HFFc6 (cell line): Measurements from ENCODE around the gene C17orf58. TPM values are rescaled to one million over a fixed set of nuclear protein-coding genes. Genes with fewer than 3 reads are reported as not detected.
"Not testable (repeated sequence)": the region's sequence is repeated elsewhere in the genome, so short reads cannot be mapped to it uniquely, and the experiment has no call there.

Experiments used
- DNase-seq: peaks from one replicate; pipeline ENCODE4 v3.0.0-alpha.2; 2018
- H3K27ac Mint-ChIP-seq: 2 replicates; pipeline ENCODE4 v1.8.0; 2020; ENCODE audit warnings: mild to moderate bottlenecking, mixed read lengths
- H3K27me3 Mint-ChIP-seq: 2 replicates; pipeline ENCODE4 v1.8.0; 2021; ENCODE audit warnings: mild to moderate bottlenecking, moderate library complexity, mixed read lengths; ENCODE audit not compliant: insufficient read depth
- H3K36me3 Mint-ChIP-seq: 2 replicates; pipeline ENCODE4 v1.8.0; 2021; ENCODE audit warnings: low read depth, mixed read lengths
- H3K4me1 Mint-ChIP-seq: 2 replicates; pipeline ENCODE4 v1.8.0; 2020; ENCODE audit warnings: low read depth, mixed read lengths
- H3K4me3 Mint-ChIP-seq: 2 replicates; pipeline ENCODE4 v1.8.0; 2020; ENCODE audit warnings: mild to moderate bottlenecking, moderate library complexity, mixed read lengths
- H3K9me3 Mint-ChIP-seq: 2 replicates; pipeline ENCODE4 v1.8.0; 2020; ENCODE audit warnings: mild to moderate bottlenecking, mixed read lengths
- CTCF ChIP-seq: fragments of 200-600 bp; sonication (generic); IDR thresholded peaks from 2 replicates; pipeline ENCODE4 v1.5.0; 2021; ENCODE audit warnings: antibody characterized with exemption, mild to moderate bottlenecking
- total RNA-seq, 6 experiments: library from RNA; stranded (reverse); fragmentation: NEBNext Ultra II Directional; extraction: Animal tissue kit (Norgen Biotek cat#: 25700); gene quantifications; 2 replicates in 1 of 6; 3 replicates in 5 of 6; pipeline ENCODE4 v1.2.3, GENCODE V29; 2021

The C17orf58 gene
- total RNA-seq, 6 experiments from 2014 or later: 5.4 to 6.6 (median 6.1) TPM

GRCh38 chr17:68019675-68020408, 23.6 kb upstream of the C17orf58 start:
- H3K27me3 Mint-ChIP-seq: peaks cover 8% of the 10 kb centered on the region
- H3K4me1 Mint-ChIP-seq: peaks cover 13% of the 10 kb centered on the region
- peak; percentile 94 for DNase-seq
- peak overlapping the region; percentile 59 for H3K27ac Mint-ChIP-seq
- H3K4me3 Mint-ChIP-seq: peak overlapping the region; percentile 84
- H3K9me3 Mint-ChIP-seq: no peaks in the 10 kb centered on the region
- no peaks in the 10 kb centered on the region for H3K36me3 Mint-ChIP-seq
- peak; percentile 78 for TF ChIP-seq CTCF

- Mint-ChIP-seq H3K4me3 (peak overlapping the region; percentile 84; the same call in 1 of the 2 replicates), H3K27me3 (peaks cover 8% of the 10 kb centered on the region), H3K27ac (peak overlapping the region; percentile 59; the same call in 1 of the 2 replicates), H3K4me1 (peaks cover 13% of the 10 kb centered on the region), H3K36me3 (no peaks in the 10 kb centered on the region), H3K9me3 (no peaks in the 10 kb centered on the region)
- TF ChIP-seq CTCF: no peak
- no peak for DNase-seq
These were observed 23.0 kb upstream of the C17orf58 start for GRCh38 chr17:68019336-68019674.

GRCh38 chr17:68018493-68018892, 22.2 kb upstream of the C17orf58 start:
- not testable (repeated sequence) for H3K9me3 Mint-ChIP-seq, H3K27me3 Mint-ChIP-seq, H3K36me3 Mint-ChIP-seq, H3K4me3 Mint-ChIP-seq, DNase-seq, H3K27ac Mint-ChIP-seq
- peaks cover 13% of the 10 kb centered on the region for H3K4me1 Mint-ChIP-seq

- DNase-seq: no peak
- TF ChIP-seq CTCF: no peak
- Mint-ChIP-seq H3K27me3 (peaks cover 8% of the 10 kb centered on the region), H3K9me3 (no peaks in the 10 kb centered on the region), H3K36me3 (no peaks in the 10 kb centered on the region), H3K27ac (no peak overlapping the region), H3K4me1 (peaks cover 13% of the 10 kb centered on the region), H3K4me3 (no peak overlapping the region)
These were observed 20.6 kb upstream of the C17orf58 start for GRCh38 chr17:68016838-68017237.

GRCh38 chr17:68015081-68015723, 18.9 kb upstream of the C17orf58 start:
- H3K36me3 Mint-ChIP-seq: no peaks in the 10 kb centered on the region
- no peaks in the 10 kb centered on the region for H3K9me3 Mint-ChIP-seq
- H3K4me1 Mint-ChIP-seq: peaks cover 11% of the 10 kb centered on the region
- H3K4me3 Mint-ChIP-seq: no peak overlapping the region
- TF ChIP-seq CTCF: no peak
- no peak overlapping the region for H3K27ac Mint-ChIP-seq
- peaks cover 10% of the 10 kb centered on the region for H3K27me3 Mint-ChIP-seq
- no peak for DNase-seq

- no peak overlapping the region for H3K4me3 Mint-ChIP-seq
- DNase-seq: no peak
- TF ChIP-seq CTCF: no peak
- peaks cover 4% of the 10 kb centered on the region; the same call in 1 of the 2 replicates for H3K4me1 Mint-ChIP-seq
- no peaks in the 10 kb centered on the region for H3K9me3 Mint-ChIP-seq
- H3K27ac Mint-ChIP-seq: no peak overlapping the region
- H3K27me3 Mint-ChIP-seq: peaks cover 10% of the 10 kb centered on the region
- H3K36me3 Mint-ChIP-seq: no peaks in the 10 kb centered on the region
These were observed 17.1 kb upstream of the C17orf58 start for GRCh38 chr17:68013385-68013784.
